Stimulated activated CD8-positive, alpha-beta memory T cell treated with anti-CD3 and anti-CD28 coated beads, Interleukin-12 subunit alpha, Interleukin-12 subunit beta, amount 100 ng/mL, for 1 hour (primary cell): Measurements from ENCODE around the gene TRIM14.
"Not testable (repeated sequence)": the region's sequence is repeated elsewhere in the genome, so short reads cannot be mapped to it uniquely, and the experiment has no call there.

ENCODE experiments used
- DNase-seq: peaks from one replicate; pipeline ENCODE4 v3.0.0-alpha.2; 2020; ENCODE audit warnings: low read depth

TRIM14 gene

DNA sequence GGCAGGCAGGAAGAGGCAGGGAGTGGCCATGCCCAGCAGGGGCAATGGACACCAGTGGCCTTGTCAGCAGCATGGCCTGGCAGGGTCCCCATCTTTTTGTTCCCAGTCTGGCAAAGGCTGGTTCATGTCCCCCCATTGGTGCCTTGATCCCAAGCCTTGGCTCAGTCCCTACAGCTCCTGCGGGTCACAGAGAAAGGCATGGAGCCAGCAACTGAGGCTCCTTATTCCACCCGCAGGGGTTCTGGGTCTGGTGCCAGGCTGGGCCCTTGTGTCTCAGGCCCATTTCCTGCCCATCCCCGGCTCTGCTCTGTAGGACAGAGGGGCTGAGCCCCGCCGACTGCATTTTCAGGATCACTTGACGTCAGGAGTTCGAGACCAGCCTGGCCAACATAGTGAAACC, 14.0 kb downstream of the TRIM14 start:
- no peak for DNase-seq

DNA sequence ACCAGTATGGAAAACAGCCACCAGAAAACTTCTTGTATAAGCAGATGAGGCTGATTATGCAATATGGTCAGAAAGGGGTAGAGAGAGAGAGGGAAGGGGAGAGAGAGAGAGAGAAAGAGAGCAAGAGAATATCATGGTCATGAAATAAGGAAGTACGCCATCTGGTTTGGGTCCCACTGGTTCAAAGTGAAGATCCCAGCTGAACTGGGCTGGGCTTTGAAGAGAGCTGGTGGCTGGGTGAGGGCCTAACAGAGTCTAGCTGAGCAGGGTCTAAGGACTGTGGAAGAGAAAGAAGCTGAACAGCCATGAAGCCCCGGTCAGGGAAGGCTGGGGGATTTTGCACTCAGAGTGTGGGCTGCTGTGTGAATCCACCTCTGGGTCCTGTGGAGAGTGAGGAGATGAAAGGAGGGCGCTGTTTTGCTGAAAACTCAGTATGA, 14.6 kb downstream of the TRIM14 start:
- DNase-seq, result no peak

DNA sequence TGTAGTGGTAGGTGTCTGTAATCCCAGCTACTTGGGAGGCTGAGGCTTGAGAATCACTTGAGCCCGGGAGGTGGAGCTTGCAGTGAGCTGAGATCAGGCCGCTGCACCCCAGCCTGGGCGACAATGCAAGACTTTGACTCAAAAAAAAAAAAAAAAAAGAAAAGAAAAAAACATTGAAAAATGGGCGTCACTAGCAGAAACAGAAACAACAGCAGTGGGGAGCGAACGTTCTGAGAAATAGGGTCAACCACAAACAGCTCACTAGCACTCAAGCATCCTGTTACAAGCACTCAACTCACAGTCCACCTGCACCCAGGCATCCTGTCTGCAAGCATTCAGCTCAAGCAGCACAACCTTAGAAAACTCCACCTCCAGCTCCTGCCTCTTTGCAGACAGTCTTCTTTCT, 17.2 kb downstream of the TRIM14 start:
- peak; percentile 65 for DNase-seq

DNA sequence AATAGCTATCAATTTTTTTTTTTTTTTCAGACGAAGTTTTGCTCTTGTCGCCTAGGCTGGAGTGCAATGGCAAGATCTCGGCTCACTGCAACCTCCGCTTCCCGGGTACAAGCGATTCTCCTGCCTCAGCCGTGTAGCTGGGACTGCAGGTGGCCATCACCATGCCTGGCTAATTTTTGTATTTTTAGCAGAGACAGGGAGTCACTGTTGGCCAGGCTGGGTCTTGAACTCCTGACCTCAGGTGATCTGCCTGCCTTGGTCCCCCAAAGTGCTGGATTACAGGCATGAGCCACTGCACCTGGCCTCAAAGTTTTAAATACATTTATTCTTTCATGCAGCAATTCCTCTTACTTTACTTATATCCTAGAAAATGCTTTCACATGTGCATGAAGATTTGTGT, 17.6 kb downstream of the TRIM14 start:
- DNase-seq, result no peak

DNA sequence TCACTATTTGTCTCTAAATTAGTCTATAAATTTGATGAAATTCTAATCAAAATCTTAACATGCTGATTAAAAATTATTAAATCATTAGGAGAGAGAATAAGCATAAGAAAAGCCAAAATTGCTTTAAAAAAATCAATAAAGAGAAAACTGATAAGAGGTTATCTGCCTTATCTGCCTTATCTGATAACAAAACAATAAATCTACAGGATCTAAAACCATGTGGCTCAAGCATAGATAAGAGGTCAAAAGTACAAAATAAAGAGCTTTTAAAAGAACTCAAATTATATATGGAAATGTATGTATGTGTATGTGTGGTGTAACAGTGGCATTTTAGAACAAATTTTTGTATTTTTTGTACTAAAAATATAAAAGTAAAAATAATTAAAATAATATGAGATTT, 18.6 kb downstream of the TRIM14 start:
- DNase-seq, result no peak

DNA sequence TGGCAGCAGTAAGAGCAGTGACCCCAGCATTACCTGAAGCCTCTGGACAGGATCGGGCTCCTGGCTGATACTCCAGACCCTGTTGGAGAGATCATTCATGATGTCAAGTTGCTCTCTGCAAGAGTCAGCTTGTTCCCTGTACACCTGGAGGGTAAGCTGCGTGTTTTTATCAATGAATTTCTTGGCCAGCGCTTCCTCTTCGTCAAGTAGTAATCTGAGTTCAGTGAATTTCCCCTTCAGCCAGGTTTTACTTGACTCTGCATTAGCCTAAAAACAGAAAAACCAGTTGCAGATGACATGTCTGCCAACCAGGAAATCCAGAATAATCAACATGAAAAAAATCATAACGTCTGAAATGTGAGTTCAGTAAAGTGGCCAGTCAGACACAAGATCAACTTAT, 19.1 kb downstream of the TRIM14 start:
- DNase-seq, result no peak

DNA sequence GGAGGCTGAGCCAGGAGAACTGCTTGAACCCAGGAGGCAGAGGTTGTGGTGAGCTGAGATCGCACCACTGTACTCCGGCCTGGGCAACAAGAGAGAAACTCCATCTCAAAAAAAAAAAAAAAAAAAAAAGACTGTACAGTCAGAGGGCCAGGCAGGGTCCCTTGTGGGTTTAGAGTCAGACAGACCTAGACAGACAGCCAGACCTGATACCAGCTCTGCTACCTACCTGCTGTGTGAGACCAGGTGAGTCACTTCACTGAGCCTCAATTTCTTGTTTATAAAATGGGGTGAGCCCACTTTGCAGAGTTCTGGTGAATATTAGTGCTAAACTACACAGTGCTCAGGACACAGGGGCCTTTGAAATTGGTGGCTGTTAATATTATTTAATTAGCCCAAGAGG, 19.7 kb downstream of the TRIM14 start:
- DNase-seq, result no peak

DNA sequence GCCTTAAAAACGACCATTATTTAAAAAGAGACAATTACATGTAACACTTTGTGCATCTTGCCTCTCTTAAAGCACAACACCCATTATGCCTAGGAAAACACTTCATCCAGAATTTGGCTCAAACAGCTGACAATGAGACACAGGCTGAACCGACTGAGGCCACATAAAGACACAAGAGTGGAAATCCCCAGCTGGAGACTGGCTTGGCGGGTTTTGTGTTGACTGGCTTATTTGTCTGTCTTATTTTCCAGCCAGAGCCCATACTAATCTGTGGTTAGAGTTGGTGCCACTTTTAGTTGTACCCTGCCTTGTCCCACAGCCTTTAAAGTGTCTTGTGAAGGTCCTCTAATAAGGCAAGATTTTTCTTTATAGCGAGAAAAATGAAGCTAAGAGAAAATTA, 21.2 kb downstream of the TRIM14 start:
- no peak for DNase-seq

DNA sequence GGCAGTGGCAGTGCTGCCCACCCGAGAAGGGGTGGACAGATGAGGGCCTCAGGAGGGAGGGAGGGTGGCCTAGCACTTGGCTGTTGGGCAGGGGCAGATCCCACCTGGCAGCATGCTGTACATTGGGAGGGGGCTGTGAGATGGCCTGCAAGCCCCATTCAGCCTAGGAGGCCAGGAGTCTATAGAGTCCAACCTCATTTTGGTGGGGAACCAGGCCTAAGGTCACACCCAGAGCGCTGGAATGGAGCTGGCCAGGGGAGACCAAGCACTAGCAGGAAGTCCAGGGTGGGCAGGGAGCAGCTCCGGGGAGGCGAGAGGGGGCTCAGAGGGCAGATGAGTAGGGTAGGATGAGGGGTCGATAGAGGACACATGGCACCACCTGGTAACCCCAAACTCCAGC, 22.9 kb downstream of the TRIM14 start:
- DNase-seq, result no peak

DNA sequence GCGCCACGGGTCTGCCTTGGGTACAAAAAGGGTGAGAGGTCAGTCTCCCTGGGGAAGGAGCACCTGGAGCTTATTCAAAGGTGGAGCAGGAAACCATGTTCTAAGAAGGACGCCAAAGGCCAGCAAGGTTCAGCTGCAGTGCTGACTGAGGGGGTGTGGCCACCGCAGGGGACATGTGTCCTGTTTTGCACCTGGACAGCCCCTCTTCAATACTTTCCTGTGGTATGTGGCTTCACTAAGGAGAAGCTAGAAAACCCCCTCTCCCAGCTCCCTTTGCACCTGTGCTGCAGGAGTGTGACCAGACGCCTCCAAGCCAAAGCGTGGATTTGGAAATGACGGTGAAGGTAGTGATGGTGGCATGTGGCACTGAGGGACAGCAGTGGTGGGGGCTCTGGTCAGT, 23.6 kb downstream of the TRIM14 start:
- no peak for DNase-seq

DNA sequence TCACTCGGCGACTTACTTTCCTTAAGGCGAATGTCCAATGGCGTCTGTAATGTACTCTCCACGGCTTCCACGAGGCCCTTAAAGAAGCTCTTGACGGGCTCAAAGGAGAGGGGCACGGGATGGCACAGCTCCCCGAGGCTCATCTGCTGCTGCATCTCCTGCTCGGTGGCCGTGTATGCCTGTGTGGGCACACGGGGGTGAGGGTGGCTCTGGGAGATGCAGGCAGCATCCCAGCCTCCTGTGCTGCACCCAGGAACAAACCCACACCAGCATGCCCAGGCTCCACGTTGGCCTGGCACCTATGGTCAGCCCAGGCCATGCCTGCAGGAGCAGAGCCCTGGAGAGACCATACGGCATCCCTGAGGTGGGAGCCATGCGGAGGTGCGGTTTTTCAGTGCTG, 24.2 kb downstream of the TRIM14 start:
- no peak for DNase-seq

DNA sequence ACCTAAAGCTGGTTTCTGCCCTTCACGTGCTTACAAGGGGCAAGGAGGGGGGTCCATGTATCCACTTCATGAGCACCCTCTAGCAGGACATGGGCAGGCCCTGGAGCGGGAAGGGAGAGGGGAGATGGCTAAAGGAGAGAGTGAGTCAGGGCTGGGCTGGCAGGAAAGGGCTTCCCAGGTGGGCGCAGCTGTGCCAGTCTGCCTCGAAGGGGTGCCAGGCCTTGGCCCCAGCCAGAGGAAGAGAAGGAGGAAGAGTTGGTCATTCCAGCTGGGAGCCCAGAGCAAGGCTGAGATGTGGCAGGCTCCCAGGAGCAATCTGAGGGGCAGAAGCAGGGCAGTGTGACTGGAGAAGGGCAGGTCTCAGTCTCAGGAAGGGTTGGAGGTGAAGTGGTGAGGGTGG, 24.7 kb downstream of the TRIM14 start:
- no peak for DNase-seq

DNA sequence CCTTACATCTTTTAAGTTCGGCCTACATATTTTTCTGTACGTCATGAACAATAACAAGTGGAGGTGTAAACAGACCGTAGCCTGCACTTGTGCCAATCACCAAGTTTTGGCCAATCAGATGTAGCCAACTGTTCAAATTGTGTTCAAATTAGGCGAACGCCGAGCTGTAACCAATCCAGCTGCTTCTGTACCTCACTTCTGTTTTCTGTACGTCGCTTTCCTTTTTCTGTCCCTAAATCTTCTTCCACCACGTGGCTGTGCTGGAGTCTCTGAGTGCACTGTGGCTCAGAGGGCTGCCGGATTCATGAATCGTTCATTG, 26.4 kb downstream of the TRIM14 start:
- DNase-seq, result no peak

DNA sequence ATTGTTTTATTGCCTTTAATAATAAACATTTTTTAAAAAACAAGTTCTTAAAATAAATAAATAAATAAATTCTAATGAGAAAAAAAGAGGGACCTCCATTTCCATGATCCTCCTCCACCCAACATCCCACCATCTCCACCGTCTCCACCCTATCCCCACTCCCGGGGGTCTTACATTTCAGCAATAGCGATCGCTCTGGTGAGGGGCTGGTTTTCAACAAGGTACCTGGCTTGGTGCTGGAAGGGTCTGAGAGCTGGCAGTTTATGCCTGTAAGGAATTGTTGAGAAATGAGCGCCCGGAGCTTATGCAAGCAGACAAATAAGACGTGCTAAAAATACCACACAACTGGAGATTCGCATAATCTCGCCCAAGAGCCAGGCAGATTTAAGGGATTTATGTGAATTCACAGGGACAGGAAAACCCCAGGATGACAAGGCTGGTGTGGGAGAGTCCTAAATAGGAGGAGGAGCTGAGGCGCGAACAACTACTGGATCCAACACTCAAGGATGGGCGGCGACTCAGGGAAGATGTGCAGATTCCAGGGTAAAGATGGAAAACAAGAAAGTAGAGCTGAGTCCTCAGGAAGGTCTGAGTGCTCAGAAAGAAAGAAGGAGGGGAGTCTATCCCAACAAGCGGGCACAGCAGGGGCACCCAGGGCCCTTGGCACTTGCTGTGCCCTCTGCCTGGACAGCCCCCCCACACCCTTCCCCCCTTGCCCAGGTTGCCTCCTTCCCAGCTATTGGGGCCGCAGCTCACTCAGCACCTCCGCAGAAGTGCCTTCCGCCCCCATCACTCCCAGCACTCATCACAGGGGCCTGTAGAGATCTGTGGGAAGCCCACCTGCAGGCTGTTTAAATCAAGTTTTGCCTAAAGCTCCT, 27.0 kb downstream of the TRIM14 start:
- no peak for DNase-seq

DNA sequence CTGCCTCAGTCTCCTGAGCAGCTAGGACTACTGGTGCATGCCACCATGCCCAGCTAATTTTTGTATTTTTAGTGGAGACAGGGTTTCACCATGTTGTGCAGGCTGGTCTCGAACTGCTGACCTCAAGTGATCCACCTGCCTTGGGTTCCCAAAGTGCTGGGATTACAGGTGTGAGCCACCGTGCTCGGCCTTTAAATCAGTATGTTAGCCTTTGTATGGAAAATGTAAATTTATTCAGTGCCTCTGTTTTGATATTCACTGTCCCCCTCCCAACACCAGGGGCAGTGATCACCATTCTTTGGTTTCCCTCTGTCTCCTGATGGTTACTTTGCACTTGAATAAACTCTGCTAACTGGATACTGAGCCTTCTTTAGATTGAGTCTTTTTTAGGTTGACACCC, 28.3 kb downstream of the TRIM14 start:
- DNase-seq, result not testable (repeated sequence)

DNA sequence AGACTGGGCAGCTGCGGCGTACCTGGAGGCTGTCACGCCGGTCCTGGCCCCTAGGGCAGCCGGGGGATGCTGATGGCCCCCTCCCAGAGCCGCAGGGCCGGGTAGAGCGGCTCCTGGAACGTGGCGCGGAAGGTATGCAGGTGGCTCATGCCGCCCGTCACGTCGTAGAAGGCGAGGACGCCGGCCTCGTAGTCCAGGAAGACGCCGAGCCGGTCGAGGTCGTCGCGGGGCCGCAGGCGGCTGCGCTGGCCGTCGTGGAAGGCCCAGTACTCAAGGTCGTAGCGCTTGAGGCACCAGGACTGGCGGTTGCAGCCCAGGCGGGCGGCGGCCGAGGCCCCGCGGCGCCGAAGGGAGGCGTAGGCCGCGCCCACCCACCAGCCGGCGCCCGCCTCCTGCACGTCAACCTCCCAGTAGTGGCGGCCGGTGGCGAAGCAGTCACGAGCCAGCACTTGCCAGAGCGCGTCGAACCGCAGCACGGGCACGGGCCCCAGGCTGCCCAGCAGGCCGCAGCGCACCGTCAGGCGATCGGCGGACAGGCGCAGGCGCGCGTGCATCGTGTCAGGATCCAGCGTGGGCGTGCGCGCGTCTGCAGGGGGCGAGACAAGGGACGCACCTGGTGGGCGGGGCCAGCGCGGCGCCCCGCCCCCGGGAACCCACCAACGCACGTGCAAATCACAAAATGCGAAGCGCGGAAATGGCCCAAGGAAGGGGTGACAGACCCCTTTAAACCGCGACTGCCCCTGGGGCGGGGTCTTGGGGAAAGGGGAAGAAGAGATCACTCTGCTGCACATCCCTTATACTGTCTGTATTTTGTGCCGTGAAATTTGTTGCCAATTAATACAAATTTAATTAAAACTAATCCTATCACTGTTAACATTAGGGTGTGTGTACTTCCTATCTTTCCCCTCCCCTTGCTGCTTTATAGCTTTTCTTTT, 31.3 kb downstream of the TRIM14 start:
- no peak for DNase-seq

DNA sequence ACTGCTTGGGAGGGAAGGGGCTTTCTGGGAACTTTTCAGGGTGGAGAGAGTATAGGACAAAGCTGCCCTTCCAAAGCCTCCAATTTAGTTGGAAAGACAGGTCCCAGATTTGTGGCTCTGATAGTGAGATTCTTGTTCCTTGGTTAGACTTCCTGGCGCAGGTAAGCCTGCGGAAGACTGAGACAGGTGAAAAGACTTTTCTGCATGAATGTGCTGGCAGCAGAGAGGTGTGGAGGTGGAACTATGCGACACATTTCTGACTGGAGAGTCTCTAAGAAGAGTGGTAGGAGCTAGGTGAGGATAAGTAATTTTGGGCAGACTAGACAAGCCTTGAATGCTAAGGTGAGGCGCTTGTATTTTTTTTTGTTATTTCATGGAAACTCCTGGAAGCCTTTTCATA, 32.6 kb downstream of the TRIM14 start:
- DNase-seq, result no peak

DNA sequence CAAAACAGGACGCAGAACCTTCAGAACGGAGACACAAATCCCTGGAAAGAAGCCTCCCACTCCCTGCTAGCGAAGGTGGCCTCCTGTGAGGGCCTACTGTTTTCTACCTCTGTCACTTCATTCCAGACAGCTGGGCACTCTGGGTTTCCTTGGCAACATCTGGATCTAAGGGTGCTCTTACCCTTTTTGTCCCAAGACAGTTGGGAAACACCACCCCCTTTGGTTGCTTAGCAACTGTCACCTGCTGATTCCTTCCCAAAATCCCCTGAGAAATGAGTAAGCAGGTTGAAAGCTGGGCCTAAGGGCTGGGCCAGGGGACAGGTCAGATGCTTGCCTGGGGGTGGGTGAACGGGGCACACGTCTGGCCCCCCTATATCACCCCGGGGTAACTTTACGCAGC, 33.1 kb downstream of the TRIM14 start:
- no peak for DNase-seq

DNA sequence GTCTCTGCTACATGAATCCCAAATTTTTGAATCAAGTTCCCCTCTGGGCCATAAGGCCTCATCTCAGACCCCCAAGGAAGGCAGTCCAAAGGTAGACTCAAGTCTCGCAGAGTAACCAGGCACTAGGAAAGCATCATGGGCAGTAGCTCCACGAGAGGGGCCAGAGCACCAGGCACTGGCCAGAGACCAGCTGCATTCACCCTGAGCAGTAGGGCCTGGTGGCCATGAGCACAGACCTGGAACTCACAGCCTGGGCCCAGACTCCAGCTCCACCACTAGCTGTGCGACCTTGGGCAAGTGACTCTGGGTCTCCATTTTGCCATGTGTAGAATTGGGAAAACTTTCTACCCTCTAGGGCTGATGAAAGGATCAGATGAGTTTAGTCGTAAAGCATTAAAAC, 34.0 kb downstream of the TRIM14 start:
- no peak for DNase-seq

DNA sequence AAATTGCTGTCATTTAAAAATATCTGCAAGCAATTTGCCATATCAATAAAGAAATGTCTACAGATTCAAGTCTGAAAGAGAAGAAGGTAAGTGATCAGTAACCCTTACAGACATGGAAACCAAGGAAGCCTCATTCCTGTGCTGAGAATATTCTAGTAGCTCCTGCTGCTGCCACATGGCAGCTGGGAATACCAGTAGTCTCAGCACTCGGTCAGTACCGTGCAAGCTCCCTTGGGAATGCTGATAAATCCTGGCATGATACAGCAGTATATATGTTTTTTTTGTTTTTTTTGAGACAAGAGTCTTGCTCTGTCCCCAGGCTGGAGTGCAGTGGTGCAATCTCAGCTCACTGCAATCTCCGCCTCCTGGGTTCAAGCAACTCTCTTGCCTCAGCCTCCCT, 34.6 kb downstream of the TRIM14 start:
- DNase-seq, result no peak

DNA sequence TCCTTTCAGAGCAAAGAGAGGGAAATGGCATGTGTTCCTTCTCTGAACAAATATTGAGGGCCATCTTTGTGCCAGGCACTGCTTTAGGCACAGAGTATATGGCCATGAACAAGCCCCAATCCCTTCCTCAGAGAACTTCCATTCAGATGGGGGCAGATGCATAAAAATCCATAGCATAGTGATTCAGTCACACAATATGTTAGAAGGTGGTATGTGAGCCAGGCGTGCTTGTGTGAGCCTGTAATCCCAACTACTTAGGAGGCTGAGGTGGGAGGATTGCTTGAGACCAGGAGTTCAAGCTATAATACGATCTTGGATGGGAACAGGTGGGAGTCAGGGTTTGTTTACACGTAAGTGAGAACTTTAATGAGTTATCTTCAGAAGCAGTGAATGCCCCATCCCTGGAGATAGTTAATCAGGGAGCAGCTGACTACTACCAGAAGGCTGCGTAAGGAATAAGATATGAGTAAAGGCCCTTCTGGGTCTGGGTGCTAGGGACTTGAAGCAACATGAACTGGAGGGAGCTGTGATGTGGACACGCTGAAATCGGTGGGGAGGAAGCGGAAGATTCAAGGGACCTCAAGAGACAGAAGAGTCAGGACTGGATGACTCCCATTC, 35.3 kb downstream of the TRIM14 start:
- DNase-seq, result no peak

DNA sequence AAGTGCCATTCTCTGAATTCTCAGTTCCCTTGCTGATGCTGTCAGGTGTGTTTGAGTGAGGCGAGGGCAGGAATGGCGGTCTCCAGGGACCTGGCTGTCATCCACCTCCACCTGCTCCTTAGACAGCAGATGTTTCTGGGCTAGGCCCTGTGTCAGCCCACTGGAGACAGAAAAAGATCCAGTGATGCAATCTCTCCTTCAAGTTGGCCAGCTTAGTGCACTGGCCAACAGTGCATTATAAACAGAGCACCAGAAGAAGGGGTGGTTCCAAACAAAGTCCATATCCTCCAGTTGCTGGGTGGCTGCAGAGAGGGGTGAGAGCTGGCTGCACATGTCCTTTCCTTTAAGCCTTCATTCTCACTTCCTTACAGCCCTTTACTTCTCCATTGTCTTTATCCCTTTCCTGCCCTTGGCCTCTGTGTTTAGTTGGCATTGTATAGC, 35.9 kb downstream of the TRIM14 start:
- no peak for DNase-seq
